ENCODE data around the gene PACS1.

Gene PACS1

GRCh38 chr11:66050581-66051231, 19.4 kb upstream of the PACS1 start:
- DNase-seq = peak; percentile 67

DNA sequence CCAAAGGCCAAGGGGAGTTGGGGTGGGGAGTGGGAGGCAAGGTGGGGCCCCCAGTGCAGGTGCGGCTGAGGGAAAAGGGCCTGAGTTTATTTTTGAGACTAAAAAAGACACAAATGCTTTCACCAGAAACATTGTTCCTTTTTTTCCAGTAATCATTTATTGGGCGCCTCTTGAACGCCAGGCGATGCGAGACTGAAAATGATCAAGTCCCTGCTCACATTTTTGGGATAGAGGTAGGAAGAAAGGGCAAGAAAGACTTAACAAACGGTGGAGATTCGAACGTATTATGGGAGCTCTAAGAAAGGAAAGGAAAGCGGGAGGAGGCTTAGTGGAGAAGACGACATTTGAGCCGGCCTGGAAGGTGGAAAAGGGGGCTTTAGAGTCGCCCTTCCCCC, 18.7 kb upstream of the PACS1 start:
- peak; percentile 63 for DNase-seq

- peak; percentile 97 for DNase-seq
Measured at GRCh38 chr11:66051766-66052663, 18.1 kb upstream of the PACS1 start, which contains the start of gene SF3B2. TSS of gene SF3B2 (plus strand) at chr11:66052364. CDS start at chr11:66052385, 21 bp downstream.

- no peak for DNase-seq
Measured at GRCh38 chr11:66052664-66052982, 17.4 kb upstream of the PACS1 start.

GRCh38 chr11:66055021-66055420, 15.1 kb upstream of the PACS1 start:
- no peak for DNase-seq

- DNase-seq = no peak
Measured at GRCh38 chr11:66056501-66056900, 13.6 kb upstream of the PACS1 start.

DNA sequence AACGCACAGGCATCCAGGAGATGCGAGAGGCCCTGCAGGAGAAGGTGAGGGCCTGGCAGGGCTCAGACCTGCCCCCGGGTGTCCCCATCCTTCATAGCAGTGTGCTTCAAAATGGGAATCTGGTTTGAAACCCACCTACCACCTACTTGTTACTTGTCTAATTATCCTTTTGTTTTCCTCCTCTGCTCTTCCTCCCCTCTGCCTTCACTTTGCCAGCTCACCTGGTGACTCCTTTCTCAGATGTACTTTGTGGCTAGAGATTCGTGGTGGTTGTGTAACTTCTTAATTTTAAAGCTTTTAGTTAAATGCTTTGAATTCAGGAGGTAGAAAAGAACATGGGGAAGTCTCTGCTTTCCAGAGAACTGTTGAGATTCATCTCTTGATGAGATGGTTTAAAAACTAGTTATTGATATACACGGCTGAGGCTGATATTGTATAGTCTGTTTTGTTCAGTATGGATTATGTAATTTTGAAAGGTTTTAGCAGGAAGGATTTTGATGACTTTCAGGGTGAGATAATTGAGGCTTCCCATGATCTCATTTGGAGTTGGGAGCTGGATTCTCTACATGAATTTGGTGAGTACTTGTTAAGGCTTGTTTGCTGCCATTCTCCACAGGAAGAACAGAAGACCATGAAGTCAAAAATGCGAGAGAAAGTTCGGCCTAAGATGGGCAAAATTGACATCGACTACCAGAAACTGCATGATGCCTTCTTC, 9.9 kb upstream of the PACS1 start:
- DNase-seq = no peak

DNA sequence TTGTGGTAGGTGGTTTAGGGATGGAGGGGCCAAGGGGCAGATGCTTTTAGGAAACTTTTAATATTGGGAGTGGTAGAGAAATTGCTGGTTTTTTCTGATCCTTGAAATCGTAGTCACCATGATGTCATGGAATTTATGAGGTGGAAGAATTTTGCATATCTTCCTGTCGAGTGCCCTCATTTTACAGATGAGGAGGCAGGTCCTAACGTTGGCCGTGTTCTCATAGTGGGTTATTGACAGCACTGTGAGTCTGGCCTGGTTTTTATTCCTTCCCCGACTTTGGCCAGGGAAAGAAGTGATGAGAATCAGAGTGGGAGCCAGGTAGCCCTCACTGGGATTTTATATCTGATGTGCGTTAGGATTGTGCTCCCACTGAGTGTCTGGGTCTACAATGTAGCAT, 8.8 kb upstream of the PACS1 start:
- no peak for DNase-seq

- no peak for DNase-seq
Measured at GRCh38 chr11:66062408-66062807, 7.7 kb upstream of the PACS1 start.

DNA sequence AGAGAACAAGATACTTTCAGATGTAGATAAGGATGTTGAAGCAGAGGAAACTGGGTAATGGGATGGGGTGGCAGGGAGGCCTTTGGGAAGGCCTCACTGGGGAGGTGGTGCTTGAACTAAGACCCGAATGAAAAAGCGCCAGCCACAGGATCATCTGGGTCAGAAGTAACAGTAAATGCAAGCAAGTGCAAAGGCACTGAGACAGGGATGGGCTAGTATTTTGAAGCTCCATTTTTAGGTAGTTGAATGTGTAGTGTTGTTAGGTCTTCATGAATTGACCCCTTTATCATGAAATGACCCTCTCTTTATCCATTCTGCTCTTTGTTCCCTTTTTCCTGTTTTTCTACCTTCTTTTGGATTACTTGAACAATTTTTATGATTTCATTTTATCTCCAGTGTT, 6.2 kb upstream of the PACS1 start:
- no peak for DNase-seq

DNA sequence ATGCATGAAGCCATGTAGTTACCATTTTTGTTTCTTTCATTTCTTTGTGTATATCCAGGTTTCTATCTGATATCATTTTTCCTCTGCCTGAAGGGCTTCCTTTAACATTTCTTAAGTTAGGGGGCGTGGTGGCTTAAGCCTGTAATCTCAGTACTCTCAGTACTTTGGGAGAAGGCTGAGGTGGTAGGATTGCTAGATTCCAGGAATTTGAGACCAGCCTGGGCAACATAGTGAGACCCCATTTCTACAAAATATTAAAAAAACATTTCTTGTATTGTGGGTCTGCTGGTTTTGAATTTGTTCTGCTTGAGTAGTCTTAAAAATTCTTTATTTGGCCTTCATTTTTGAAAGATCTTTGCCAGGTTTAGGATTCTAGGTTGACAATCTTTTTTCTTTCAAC, 5.5 kb upstream of the PACS1 start:
- no peak for DNase-seq

DNA sequence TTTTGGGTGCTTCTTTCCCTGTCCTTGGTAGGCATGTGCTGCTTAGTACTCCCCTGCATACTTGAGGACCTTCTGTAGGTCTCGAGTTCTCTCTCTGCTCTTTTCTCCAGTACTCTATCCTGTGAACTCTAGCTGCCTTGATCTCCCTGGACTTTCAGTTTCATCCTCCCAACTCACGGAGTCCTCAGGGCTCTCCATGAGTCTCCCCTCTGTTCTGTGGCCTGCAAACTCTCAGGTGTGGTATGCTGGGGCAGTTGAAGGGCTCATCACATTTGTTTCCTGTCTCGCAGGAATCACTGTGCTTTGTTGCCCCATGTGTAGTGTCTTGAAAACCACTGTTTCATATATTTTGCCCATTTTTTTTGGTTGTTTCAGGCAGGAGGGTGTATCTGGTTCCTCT, 3.3 kb upstream of the PACS1 start:
- DNase-seq = no peak

DNA sequence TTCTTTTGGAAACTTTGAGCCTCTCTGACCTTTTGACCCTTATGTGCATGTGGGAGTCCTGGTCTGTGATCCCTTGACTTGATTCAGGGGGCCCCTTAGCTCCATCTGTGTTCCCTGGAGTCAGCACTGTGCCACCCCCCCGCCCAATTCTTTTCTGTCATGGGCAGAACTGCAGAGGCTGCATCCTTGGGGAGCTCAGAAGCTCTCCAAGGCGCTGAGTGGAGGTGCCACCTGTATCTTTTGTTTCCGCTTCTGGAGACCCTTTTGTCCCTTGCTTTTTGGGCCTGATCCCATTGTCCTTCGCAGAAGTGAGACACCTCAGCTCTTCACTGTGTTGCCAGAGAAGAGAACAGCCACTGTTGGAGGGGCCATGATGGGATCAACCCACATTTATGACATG, 2.4 kb upstream of the PACS1 start:
- DNase-seq = no peak

DNA sequence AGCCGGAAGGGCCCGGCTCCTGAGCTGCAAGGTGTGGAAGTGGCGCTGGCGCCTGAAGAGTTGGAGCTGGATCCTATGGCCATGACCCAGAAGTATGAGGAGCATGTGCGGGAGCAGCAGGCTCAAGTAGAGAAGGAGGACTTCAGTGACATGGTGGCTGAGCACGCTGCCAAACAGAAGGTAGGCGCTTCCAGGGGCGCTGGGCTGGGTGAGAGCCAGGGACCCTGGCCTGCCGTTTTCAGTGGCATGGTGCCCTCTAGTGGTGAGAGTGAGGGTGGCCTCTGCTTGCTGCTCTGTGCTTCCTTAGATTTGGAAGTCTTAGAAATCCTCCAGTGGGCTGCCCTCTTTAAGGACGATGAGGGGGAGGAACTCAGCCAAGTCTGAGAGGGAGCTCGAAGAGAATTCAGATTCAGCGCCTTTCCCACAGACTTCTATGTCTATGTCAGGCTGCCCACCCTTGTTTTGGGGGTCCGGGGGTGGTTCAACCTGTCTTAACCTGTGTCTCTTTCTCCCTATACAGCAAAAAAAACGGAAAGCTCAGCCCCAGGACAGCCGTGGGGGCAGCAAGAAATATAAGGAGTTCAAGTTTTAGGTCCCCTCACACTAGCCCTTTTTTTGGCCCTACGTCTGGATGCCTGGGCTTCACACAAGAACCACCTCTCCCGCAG, 1.8 kb upstream of the PACS1 start:
- peak; percentile 65 for DNase-seq

DNA sequence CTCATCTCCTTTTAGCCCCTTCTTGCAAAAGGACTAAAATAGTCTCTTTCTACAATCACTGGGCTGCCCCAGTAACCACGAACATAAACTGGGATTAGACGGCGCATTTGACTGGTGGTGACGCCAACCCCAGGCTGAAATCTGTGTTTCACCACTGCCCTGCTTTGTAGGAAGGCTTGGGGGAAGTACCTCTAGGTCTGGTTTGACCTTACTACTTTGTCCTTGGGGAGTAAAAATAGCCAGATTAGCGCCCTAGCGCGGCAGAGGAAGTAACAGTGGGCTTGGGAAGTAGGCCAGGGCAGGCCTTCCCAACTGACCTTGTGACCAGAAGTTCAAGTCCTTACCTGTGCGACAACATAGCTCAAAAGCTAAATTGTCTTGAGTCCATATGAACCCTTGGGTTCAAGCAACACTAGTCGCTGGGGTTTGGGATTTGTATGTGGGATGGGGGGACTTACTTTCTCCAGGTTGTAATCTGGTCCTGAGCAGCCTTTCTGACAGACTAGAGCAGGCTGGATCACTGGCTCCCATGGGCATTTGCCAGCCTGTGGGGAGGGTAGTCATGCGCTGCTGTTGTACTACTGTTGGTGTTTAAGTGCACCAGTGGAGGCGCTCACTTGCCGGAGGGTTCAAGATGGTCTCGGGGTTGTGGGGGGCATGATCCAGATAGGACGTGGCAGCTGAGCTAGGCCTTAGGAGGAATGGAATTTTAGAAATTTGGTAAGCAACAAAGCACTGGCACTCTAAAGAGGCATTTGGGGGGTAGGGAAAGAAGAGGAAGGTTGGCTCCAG, 953 bp upstream of the PACS1 start:
- no peak for DNase-seq

DNA sequence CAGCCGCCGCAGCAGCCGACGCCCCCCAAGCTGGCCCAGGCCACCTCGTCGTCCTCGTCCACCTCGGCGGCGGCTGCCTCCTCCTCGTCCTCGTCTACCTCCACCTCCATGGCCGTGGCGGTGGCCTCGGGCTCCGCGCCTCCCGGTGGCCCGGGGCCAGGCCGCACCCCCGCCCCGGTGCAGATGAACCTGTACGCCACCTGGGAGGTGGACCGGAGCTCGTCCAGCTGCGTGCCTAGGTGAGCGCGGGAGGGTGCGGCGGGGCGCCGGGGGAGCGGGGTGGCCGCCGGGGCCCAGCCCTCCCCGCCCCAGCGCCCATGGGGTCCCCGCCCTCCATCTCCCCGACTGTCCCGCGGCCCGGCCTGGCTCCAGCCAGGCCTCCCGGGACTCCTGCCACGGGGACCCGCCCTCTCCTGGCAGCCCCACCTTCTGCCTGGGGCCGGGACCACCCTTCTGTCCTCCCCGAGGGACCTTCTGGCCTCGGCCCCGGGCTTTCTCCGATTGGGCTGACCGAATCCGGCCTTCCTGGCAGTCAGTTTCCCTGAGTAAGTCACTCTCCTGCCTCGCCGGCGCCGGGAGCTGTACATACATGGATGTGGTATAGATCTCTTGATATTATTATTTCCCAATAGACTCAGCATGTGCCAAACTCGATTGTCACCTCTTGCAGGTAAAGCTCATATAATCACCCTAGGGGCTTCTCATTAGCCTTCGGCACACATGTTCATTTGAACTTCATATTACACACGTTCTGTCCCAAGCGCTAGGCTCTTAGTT, 720 bp downstream of the PACS1 start:
- DNase-seq = no peak

DNA sequence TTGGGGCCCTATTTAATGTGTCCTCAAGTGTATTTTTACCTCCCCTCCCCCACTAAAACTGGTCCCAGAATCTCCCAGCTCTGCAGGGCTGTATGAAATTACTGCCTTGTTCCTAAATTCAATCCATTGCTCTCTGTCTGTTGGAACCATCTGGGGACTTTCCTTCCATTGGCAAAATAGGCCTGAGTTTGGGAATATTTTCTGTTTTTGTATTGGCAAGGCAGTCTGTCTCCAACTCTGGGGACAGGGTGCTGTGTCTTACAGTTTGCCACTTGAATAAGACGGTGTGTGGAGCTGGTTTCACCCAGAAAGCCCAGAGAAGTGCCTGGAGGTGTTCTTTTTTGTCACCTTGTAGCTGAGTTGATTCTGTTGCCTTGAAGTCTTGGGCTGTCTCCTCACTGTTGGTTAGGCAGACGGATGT, 1.3 kb downstream of the PACS1 start:
- DNase-seq = no peak

GRCh38 chr11:66072081-66072480, 2.0 kb downstream of the PACS1 start:
- DNase-seq = no peak

- no peak for DNase-seq
Measured at GRCh38 chr11:66072518-66072917, 2.4 kb downstream of the PACS1 start.

DNA sequence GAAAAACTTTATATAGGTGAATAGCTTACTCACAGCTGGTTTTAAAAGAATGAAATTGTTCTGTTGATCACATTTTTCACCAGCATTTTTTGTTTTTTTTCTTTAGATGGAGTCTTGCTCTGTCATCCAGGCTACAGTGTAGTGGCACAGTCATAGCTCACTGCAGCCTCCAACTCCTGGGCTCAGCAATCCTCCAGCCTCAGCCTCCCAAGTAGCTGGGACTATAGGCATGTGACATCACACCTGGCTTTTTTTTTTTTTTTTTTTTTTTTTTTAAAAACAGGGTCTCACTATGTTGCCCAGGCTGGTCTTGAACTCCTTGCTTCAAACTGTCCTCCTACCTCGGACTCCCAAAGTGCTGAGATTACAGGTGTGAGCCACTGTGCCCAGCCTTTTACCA, 3.6 kb downstream of the PACS1 start:
- no peak for DNase-seq

DNA sequence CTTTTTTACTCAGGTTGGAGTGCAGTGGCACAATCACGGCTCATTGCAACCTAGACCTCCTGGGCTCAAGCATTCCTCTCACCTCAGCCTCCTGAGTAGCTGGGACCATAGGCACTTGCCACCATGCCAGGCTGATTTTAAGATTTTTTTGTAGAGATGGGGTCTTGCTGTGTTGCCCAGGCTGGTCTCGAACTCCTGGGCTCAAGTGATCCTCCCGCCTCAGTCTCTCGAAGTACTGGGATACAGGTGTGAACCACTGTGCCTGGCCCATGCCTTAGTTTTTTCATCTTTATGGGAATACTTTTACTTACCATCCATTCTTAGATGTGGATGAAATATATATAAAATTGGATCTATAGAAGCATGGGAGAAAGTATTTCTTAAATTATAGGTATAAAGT, 5.2 kb downstream of the PACS1 start:
- no peak for DNase-seq

DNA sequence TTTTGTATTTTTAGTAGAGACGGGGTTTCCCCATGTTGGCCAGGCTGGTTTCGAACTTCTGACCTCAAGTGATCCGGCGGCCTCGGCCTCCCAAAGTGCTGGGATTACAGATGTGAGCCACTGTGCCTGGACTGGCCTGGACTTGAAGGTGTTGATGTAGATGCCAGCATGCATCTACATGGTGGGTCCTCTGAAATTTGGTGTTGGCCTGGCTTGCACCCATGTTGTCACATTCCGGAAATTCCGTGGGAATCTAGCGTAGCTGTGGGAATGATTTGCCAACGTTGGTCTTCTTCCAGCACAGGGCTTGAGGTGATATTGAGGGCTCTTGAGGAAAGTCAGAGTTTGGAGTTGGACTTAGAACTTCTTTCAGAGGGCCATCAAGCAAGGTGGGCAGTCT, 6.5 kb downstream of the PACS1 start:
- DNase-seq = no peak

Data from DMS79 (cell line).